Adipocyte (in vitro differentiated cells): ENCODE measurements around the gene AR.
A peak's percentile ranks its signal among the peaks of the same experiment; 100 is the strongest.

ENCODE experiments used
- DNase-seq: peaks from one replicate; pipeline ENCODE4 v3.0.0-alpha.2; 2015; ENCODE audit warnings: low read depth
- H3K27me3 ChIP-seq: replicated peaks from 2 replicates; pipeline ENCODE4 v1.7.0; 2013; ENCODE audit warnings: mild to moderate bottlenecking, low read length, moderate library complexity; ENCODE audit not compliant: control insufficient read depth, insufficient read depth
- H3K36me3 ChIP-seq: 2 replicates; pipeline ENCODE4 v1.7.0; 2013; ENCODE audit warnings: low read length, mild to moderate bottlenecking, moderate library complexity; ENCODE audit not compliant: control insufficient read depth, insufficient read depth, severe bottlenecking
- H3K4me1 ChIP-seq: 2 replicates; pipeline ENCODE4 v1.7.0; 2013; ENCODE audit warnings: mild to moderate bottlenecking, low read length, moderate library complexity; ENCODE audit not compliant: control insufficient read depth, insufficient read depth
- H3K4me3 ChIP-seq: 2 replicates; pipeline ENCODE4 v1.7.0; 2013; ENCODE audit warnings: mild to moderate bottlenecking, low read length, moderate library complexity
- H3K9ac ChIP-seq: 2 replicates; pipeline ENCODE4 v1.7.0; 2013; ENCODE audit warnings: mild to moderate bottlenecking, low read length, moderate library complexity
- H3K9me3 ChIP-seq: 2 replicates; pipeline ENCODE4 v1.7.0; 2013; ENCODE audit warnings: mild to moderate bottlenecking, low read length, moderate library complexity; ENCODE audit not compliant: control insufficient read depth

Gene AR

GRCh38 chrX:67700602-67701001, 156.8 kb downstream of the AR start:
- no peak for DNase-seq

DNA sequence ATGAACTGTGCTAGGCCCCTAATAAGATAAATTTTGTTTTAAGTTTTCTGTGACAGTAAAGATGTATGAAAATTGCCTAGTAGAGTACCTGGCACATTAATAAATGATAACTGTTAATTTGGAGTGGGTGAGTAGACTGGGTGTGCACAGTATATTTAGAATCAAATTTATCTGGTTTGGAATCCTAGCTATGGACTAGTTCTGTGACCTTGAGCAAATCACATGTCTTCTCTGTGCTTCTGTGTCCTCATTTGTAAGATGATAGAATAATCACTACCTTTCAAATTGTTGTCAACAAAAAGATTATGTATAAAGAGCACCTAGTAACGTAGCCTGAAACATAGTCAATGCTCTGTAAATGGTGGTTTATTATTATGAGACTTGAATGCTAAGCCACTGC, 170.2 kb downstream of the AR start:
- Histone ChIP-seq H3K9me3 (no peaks in the 10 kb centered on the region), H3K36me3 (peaks cover 17% of the 10 kb centered on the region), H3K9ac (no peak overlapping the region), H3K27me3 (peaks cover 11% of the 10 kb centered on the region), H3K4me3 (no peak overlapping the region), H3K4me1 (no peaks in the 10 kb centered on the region)
- no peak for DNase-seq

More at GRCh38 chrX:67700602-67701001, 156.8 kb downstream of the AR start:
- Histone ChIP-seq H3K27me3 (peaks cover 3% of the 10 kb centered on the region), H3K36me3 (no peaks in the 10 kb centered on the region), H3K9ac (no peak overlapping the region), H3K9me3 (peaks cover 10% of the 10 kb centered on the region), H3K4me3 (no peak overlapping the region), H3K4me1 (no peaks in the 10 kb centered on the region)

GRCh38 chrX:67717571-67717970, 173.8 kb downstream of the AR start:
- DNase-seq, result no peak
- no peak overlapping the region for H3K4me3 ChIP-seq
- peaks cover 14% of the 10 kb centered on the region for H3K36me3 ChIP-seq
- H3K27me3 ChIP-seq, result peaks cover 15% of the 10 kb centered on the region
- H3K9me3 ChIP-seq, result no peaks in the 10 kb centered on the region
- H3K9ac ChIP-seq, result no peak overlapping the region
- peaks cover 21% of the 10 kb centered on the region for H3K4me1 ChIP-seq

DNA sequence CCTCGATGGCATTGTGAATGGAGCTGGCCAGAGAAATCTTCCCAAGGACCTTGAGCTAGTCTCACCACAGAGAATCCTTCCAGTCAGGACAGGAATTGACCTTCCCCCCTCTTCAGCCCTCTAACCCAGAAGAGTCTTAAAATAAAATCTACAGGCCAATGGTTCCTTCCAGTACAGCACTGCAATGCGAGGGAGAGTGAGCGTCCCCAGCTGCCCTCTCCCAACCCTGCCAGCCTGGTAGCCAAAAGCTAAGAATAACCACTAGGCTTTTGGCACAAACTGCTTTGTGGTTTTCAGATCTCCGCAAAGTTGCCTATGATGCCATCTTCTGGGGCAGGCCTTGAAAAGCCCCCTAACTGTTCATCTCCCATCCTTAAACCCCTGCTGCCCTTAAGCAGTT, 175.1 kb downstream of the AR start:
- peaks cover 15% of the 10 kb centered on the region for H3K27me3 ChIP-seq
- H3K4me3 ChIP-seq, result no peak overlapping the region
- no peak for DNase-seq

GRCh38 chrX:67720344-67720743, 176.5 kb downstream of the AR start:
- Histone ChIP-seq H3K27me3 (peaks cover 10% of the 10 kb centered on the region), H3K4me3 (no peak overlapping the region), H3K9ac (peak overlapping the region; percentile 2), H3K36me3 (peaks cover 14% of the 10 kb centered on the region), H3K4me1 (peaks cover 46% of the 10 kb centered on the region), H3K9me3 (no peaks in the 10 kb centered on the region)
- peak; percentile 34 for DNase-seq

More for the DNA sequence above, 175.1 kb downstream of the AR start:
- Histone ChIP-seq H3K4me1 (peaks cover 32% of the 10 kb centered on the region), H3K9ac (no peak overlapping the region), H3K9me3 (no peaks in the 10 kb centered on the region), H3K36me3 (peaks cover 14% of the 10 kb centered on the region)

GRCh38 chrX:67721321-67721720, 177.5 kb downstream of the AR start:
- Histone ChIP-seq H3K27me3 (peaks cover 7% of the 10 kb centered on the region), H3K36me3 (peaks cover 13% of the 10 kb centered on the region), H3K4me1 (peaks cover 52% of the 10 kb centered on the region), H3K9ac (no peak overlapping the region), H3K9me3 (no peaks in the 10 kb centered on the region), H3K4me3 (no peak overlapping the region)
- DNase-seq, result no peak

- Histone ChIP-seq H3K4me3 (peak overlapping the region; percentile 57), H3K9ac (peak overlapping the region; percentile 67), H3K27me3 (peaks cover 4% of the 10 kb centered on the region), H3K9me3 (no peaks in the 10 kb centered on the region), H3K4me1 (peaks cover 52% of the 10 kb centered on the region), H3K36me3 (peaks cover 9% of the 10 kb centered on the region)
- DNase-seq, result no peak
Measured at GRCh38 chrX:67723580-67724351, 179.9 kb downstream of the AR start.

DNA sequence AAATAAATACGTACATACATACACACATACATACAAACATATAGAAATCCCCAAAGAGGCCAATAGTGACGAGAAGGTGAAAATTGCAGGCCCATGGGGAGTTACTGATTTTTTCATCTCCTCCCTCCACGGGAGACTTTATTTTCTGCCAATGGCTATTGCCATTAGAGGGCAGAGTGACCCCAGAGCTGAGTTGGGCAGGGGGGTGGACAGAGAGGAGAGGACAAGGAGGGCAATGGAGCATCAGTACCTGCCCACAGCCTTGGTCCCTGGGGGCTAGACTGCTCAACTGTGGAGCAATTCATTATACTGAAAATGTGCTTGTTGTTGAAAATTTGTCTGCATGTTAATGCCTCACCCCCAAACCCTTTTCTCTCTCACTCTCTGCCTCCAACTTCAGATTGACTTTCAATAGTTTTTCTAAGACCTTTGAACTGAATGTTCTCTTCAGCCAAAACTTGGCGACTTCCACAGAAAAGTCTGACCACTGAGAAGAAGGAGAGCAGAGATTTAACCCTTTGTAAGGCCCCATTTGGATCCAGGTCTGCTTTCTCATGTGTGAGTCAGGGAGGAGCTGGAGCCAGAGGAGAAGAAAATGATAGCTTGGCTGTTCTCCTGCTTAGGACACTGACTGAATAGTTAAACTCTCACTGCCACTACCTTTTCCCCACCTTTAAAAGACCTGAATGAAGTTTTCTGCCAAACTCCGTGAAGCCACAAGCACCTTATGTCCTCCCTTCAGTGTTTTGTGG, 180.7 kb downstream of the AR start:
- H3K4me3 ChIP-seq, result no peak overlapping the region
- peaks cover 12% of the 10 kb centered on the region for H3K36me3 ChIP-seq
- H3K9ac ChIP-seq, result peak overlapping the region; percentile 67
- DNase-seq, result no peak
- H3K27me3 ChIP-seq, result peaks cover 4% of the 10 kb centered on the region
- peaks cover 52% of the 10 kb centered on the region for H3K4me1 ChIP-seq
- no peaks in the 10 kb centered on the region for H3K9me3 ChIP-seq

GRCh38 chrX:67725471-67725870, 181.7 kb downstream of the AR start:
- peaks cover 4% of the 10 kb centered on the region for H3K27me3 ChIP-seq
- DNase-seq, result no peak
- peaks cover 9% of the 10 kb centered on the region for H3K36me3 ChIP-seq
- peaks cover 44% of the 10 kb centered on the region for H3K4me1 ChIP-seq
- no peak overlapping the region for H3K9ac ChIP-seq
- H3K4me3 ChIP-seq, result no peak overlapping the region
- H3K9me3 ChIP-seq, result no peaks in the 10 kb centered on the region

GRCh38 chrX:67726018-67726417, 182.2 kb downstream of the AR start:
- Histone ChIP-seq H3K4me3 (no peak overlapping the region), H3K36me3 (peaks cover 9% of the 10 kb centered on the region), H3K9me3 (no peaks in the 10 kb centered on the region), H3K27me3 (peaks cover under 1% of the 10 kb centered on the region), H3K9ac (no peak overlapping the region), H3K4me1 (peaks cover 38% of the 10 kb centered on the region)
- DNase-seq, result peak; percentile 8

DNA sequence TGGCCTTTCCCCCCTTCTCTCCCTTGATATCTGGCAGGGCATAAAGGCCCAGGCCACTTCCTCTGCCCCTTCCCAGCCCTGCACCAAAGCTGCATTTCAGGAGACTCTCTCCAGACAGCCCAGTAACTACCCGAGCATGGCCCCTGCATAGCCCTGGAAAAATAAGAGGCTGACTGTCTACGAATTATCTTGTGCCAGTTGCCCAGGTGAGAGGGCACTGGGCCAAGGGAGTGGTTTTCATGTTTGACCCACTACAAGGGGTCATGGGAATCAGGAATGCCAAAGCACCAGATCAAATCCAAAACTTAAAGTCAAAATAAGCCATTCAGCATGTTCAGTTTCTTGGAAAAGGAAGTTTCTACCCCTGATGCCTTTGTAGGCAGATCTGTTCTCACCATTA, 183.8 kb downstream of the AR start:
- no peak overlapping the region for H3K9ac ChIP-seq
- peaks cover 9% of the 10 kb centered on the region for H3K36me3 ChIP-seq
- H3K4me3 ChIP-seq, result no peak overlapping the region
- H3K27me3 ChIP-seq, result peaks cover 5% of the 10 kb centered on the region
- DNase-seq, result no peak
- H3K9me3 ChIP-seq, result no peaks in the 10 kb centered on the region
- H3K4me1 ChIP-seq, result peaks cover 31% of the 10 kb centered on the region
